ENCODE results near the gene RHBG. TPM values are rescaled to one million over a fixed set of nuclear protein-coding genes. Genes with fewer than 3 reads are reported as not detected.

RHBG gene
- total RNA-seq, 1 experiment from 2014 or later = 5.7 TPM

- intact Hi-C loops (cut with micrococcal nuclease) = no loop called here
- DNase-seq (ENCODE audit: low read depth, low spot score) (no peak), ATAC-seq (no peak)
- H2AFZ ChIP-seq (ENCODE audit: low read depth, low read length, poor library complexity, severe bottlenecking) = no peak overlapping the region
- H3K9me2 ChIP-seq (ENCODE audit: insufficient read depth) = no peaks in the 10 kb centered on the region
- RAD21 ChIA-PET (ENCODE audit: low non-redundant PET in 1 of 2, low total read pairs in 2 of 2, uncharacterized antibody in 2 of 2, unreplicated experiment in 2 of 2) = interaction anchor here (0.9 to 2.7 kb wide), 3 partner anchors 58 to 217 kb away, joined by 3 to 51 read pairs (median 33); no protein-coding TSS in a partner anchor
- CTCF ChIA-PET = interaction anchor here (2.0 to 5.3 kb wide), 5 partner anchors 8 to 221 kb away, joined by 7 to 322 read pairs (median 21); no protein-coding TSS in a partner anchor
- H3K4me2 ChIP-seq (ENCODE audit: low read length) = no peak overlapping the region
- no peaks in the 10 kb centered on the region for H3K79me2 ChIP-seq (ENCODE audit: insufficient read depth, low read length)
- H4K20me1 ChIP-seq (ENCODE audit: insufficient read depth) = no peaks in the 10 kb centered on the region
- H3K27me3 ChIP-seq (ENCODE audit: insufficient read depth, low read length) = no peaks in the 10 kb centered on the region
- H3K27ac ChIP-seq (ENCODE audit: low read depth, low read length) = no peak overlapping the region
- no peak overlapping the region for H3K4me3 ChIP-seq (replicated peaks in 1 of 2; ENCODE audit: low read depth in 1 of 2, low read length in 2 of 2)
- H3K36me3 ChIP-seq (ENCODE audit: control insufficient read depth in 1 of 2, insufficient read depth in 2 of 2, low read length in 2 of 2) = no peaks in the 10 kb centered on the region
- BruUV-seq (replicated peaks) = no TSS peak
- TF ChIP-seq EZH2 (IDR thresholded peaks at IDR 0.05) (no peak), ZFX (IDR thresholded peaks at IDR 0.05) (no peak), EGR1 (IDR thresholded peaks at IDR 0.05; ENCODE audit: low read depth) (no peak), RAD21 (IDR thresholded peaks at IDR 0.05; ENCODE audit: low read depth) (no peak), POLR2A (IDR thresholded peaks at IDR 0.05; ENCODE audit: borderline replicate concordance, extremely low read depth, insufficient read depth, insufficient read length) (no peak), REST (IDR thresholded peaks at IDR 0.05; ENCODE audit: low read depth) (no peak), ATF3 (IDR thresholded peaks at IDR 0.05) (no peak), POLR2AphosphoS5 (IDR thresholded peaks at IDR 0.05; ENCODE audit: low read depth, low read length) (no peak), ZBTB33 (IDR thresholded peaks at IDR 0.05; ENCODE audit: extremely low read depth, insufficient replicate concordance, low read length) (no peak), MAX (IDR thresholded peaks at IDR 0.05) (no peak), ELF1 (IDR thresholded peaks at IDR 0.05; ENCODE audit: borderline replicate concordance, low read depth) (no peak), CBX3 (IDR thresholded peaks at IDR 0.05; ENCODE audit: low read depth) (no peak), SP1 (IDR thresholded peaks at IDR 0.05; ENCODE audit: low read depth) (no peak), TCF7L2 (IDR thresholded peaks at IDR 0.05; ENCODE audit: borderline replicate concordance, extremely low read depth, insufficient read depth, insufficient read length) (no peak), YY1 (IDR thresholded peaks at IDR 0.05; ENCODE audit: extremely low read depth, insufficient replicate concordance, low read depth, low read length) (no peak), JUND (IDR thresholded peaks at IDR 0.05) (no peak), CEBPB (IDR thresholded peaks at IDR 0.05; ENCODE audit: low read depth) (no peak), SIN3A (IDR thresholded peaks at IDR 0.05; ENCODE audit: low read depth) (no peak), FOSL1 (IDR thresholded peaks at IDR 0.05; ENCODE audit: low read depth) (no peak)
- H3K9me3 ChIP-seq (ENCODE audit: control insufficient read depth in 1 of 2, insufficient read depth in 1 of 2, low read depth in 1 of 2, low read length in 2 of 2) = no peaks in the 10 kb centered on the region
- POLR2A ChIA-PET = interaction anchor here (1.5 to 3.1 kb wide), 2 partner anchors 34 to 59 kb away, joined by 4 to 25 read pairs; no protein-coding TSS in a partner anchor
- H3K9ac ChIP-seq (ENCODE audit: low read length) = no peak overlapping the region
- no peaks in the 10 kb centered on the region; a peak in 1 of 4 replicates for H3K4me1 ChIP-seq (ENCODE audit: control insufficient read depth in 1 of 2, insufficient read depth in 2 of 2, low read length in 2 of 2)
Measured at GRCh38 chr1:156386949-156387869, 18.2 kb downstream of the RHBG start.
